HCT116 (cell line): ENCODE measurements around the gene RSPH6A. TPM values are rescaled to one million over a fixed set of nuclear protein-coding genes. Genes with fewer than 3 reads are reported as not detected.

Source experiments
- ATAC-seq: fragments of 200-7000 bp; cut with Tn5 transposase; 2 replicates; pipeline ENCODE4 v1.9.1; 2020; ENCODE audit warnings: mild to moderate bottlenecking, moderate library complexity
- BruUV-seq: library from RNA; stranded (reverse); fragments of 400-500 nt; replicated peaks from 2 replicates; lab custom pipeline; 2021; lab: Mats Ljungman, UMichigan
- CTCF ChIA-PET: fragments of 300-600 bp; sonication (Branson Sonifier 250); formaldehyde crosslinking; loops from one replicate; lab custom pipeline; 2021; ENCODE audit warnings: antibody characterized with exemption; lab: Charles Lee
- POLR2A ChIA-PET: fragments of 300-600, 350-600 bp; sonication (Branson Sonifier 250); formaldehyde crosslinking; loops from one replicate; lab custom pipeline; 2021; ENCODE audit warnings: antibody characterized with exemption; lab: Charles Lee
- RAD21 ChIA-PET, 2 experiments: fragments of 300-600 bp; sonication (Branson Sonifier 250); formaldehyde crosslinking; loops; one replicate each; lab custom pipeline; 2023; ENCODE audit warnings: low total read pairs in 2 of 2; ENCODE audit not compliant: uncharacterized antibody in 2 of 2, unreplicated experiment in 2 of 2, low non-redundant PET in 1 of 2; lab: Charles Lee
- DNase-seq: peaks from one replicate; pipeline ENCODE4 v3.0.0-alpha.2; 2010; ENCODE audit warnings: low read depth, low spot score
- H2AFZ ChIP-seq: fragments of 200-600 bp; shearing (Covaris generic), sonication (generic); 2 replicates; pipeline ENCODE4 v1.6.1; 2017; ENCODE audit warnings: low read depth, mixed run types, mixed read lengths, antibody characterized with exemption, low read length; ENCODE audit not compliant: poor library complexity, severe bottlenecking
- H3K27ac ChIP-seq: 2 replicates; pipeline ENCODE4 v1.5.1; 2012; ENCODE audit warnings: low read depth, low read length
- H3K27me3 ChIP-seq: fragments of 200-600 bp; sonication (generic); 2 replicates; pipeline ENCODE4 v1.6.1; 2016; ENCODE audit warnings: mixed run types, low read length, mixed read lengths; ENCODE audit not compliant: insufficient read depth
- H3K36me3 ChIP-seq, 2 experiments: fragments of 200-500 bp in 1 of 2; fragments of 200-600 bp in 1 of 2; sonication (Bioruptor generic) in 1 of 2; sonication (generic) in 1 of 2; 2 replicates each; pipeline versions ENCODE4 v1.5.1 to v1.6.1; 2014 to 2016; ENCODE audit warnings: low read length in 2 of 2, inconsistent platforms in 1 of 2, mixed read lengths in 1 of 2, mixed run types in 1 of 2; ENCODE audit not compliant: insufficient read depth in 2 of 2, control insufficient read depth in 1 of 2
- H3K4me1 ChIP-seq, 2 experiments: fragments of 200-600 bp in 1 of 2; sonication (generic) in 1 of 2; 2 replicates each; pipeline versions ENCODE4 v1.5.1 to v1.6.1; 2012 to 2017; ENCODE audit warnings: low read length in 2 of 2, inconsistent platforms in 1 of 2, mild to moderate bottlenecking in 1 of 2, mixed read lengths in 1 of 2, mixed run types in 1 of 2, moderate library complexity in 1 of 2; ENCODE audit not compliant: insufficient read depth in 2 of 2, control insufficient read depth in 1 of 2
- H3K4me2 ChIP-seq: fragments of 200-600 bp; sonication (generic); 2 replicates; pipeline ENCODE4 v1.6.1; 2017; ENCODE audit warnings: mixed run types, low read length, mixed read lengths
- H3K4me3 ChIP-seq, 2 experiments: fragments of 200-600 bp in 1 of 2; sonication (generic) in 1 of 2; replicated peaks in 1 of 2; 2 replicates each; pipeline ENCODE4 v1.5.1; 2011 to 2016; ENCODE audit warnings: low read length in 2 of 2, control low read depth in 1 of 2, low read depth in 1 of 2, mild to moderate bottlenecking in 1 of 2, mixed read lengths in 1 of 2, mixed run types in 1 of 2
- H3K79me2 ChIP-seq: fragments of 200-600 bp; sonication (generic); 2 replicates; pipeline ENCODE4 v1.6.1; 2017; ENCODE audit warnings: mild to moderate bottlenecking, mixed run types, low read length, moderate library complexity, mixed read lengths; ENCODE audit not compliant: insufficient read depth
- H3K9ac ChIP-seq: fragments of 200-600 bp; sonication (generic); 2 replicates; pipeline ENCODE4 v1.6.1; 2016; ENCODE audit warnings: low read length, mixed read lengths
- H3K9me2 ChIP-seq: fragments of 200-600 bp; sonication (generic), shearing (Covaris generic); 2 replicates; pipeline ENCODE4 v1.6.1; 2017; ENCODE audit warnings: mixed run types, mild to moderate bottlenecking, moderate library complexity; ENCODE audit not compliant: insufficient read depth
- H3K9me3 ChIP-seq, 2 experiments: fragments of 200-500 bp in 1 of 2; fragments of 200-600 bp in 1 of 2; sonication (Bioruptor generic) in 1 of 2; sonication (generic) in 1 of 2; 2 replicates each; pipeline ENCODE4 v1.6.1; 2014 to 2017; ENCODE audit warnings: low read length in 2 of 2, mixed read lengths in 2 of 2, inconsistent platforms in 1 of 2, low read depth in 1 of 2, mild to moderate bottlenecking in 1 of 2, mixed run types in 1 of 2, moderate library complexity in 1 of 2; ENCODE audit not compliant: control insufficient read depth in 1 of 2, insufficient read depth in 1 of 2
- H4K20me1 ChIP-seq: fragments of 200-600 bp; sonication (generic), shearing (Covaris generic); 2 replicates; pipeline ENCODE4 v1.6.1; 2017; ENCODE audit warnings: mixed run types, mild to moderate bottlenecking, moderate library complexity; ENCODE audit not compliant: insufficient read depth
- CEBPB ChIP-seq: IDR thresholded peaks from 2 replicates; pipeline ENCODE4 v1.6.1; 2012; ENCODE audit warnings: low read depth
- ELF1 ChIP-seq: IDR thresholded peaks from 2 replicates; pipeline ENCODE4 v1.6.1; 2012; ENCODE audit warnings: low read depth, borderline replicate concordance
- EZH2 ChIP-seq: fragments of 200-600 bp; sonication (generic); IDR thresholded peaks from 2 replicates; pipeline ENCODE4 v1.6.1; 2017; ENCODE audit warnings: antibody characterized with exemption, mixed run types
- SIN3A ChIP-seq: IDR thresholded peaks from 2 replicates; pipeline ENCODE4 v1.6.1; 2012; ENCODE audit warnings: low read depth
- SP1 ChIP-seq: IDR thresholded peaks from 2 replicates; pipeline ENCODE4 v1.6.1; 2012; ENCODE audit warnings: low read depth
- SRF ChIP-seq: IDR thresholded peaks from 2 replicates; pipeline ENCODE4 v1.6.1; 2012; ENCODE audit warnings: low read depth
- intact Hi-C: fragments of 100-400 bp; cut with micrococcal nuclease; formaldehyde crosslinking; loops from 2 replicates; pipeline ENCODE4 v1.10.0; 2022
- total RNA-seq: library from RNA; stranded (reverse); gene quantifications from one replicate; pipeline ENCODE4 v1.2.1, GENCODE V29; 2021; ENCODE audit not compliant: unreplicated experiment

RSPH6A gene
- total RNA-seq, 1 experiment from 2014 or later = 0.57 TPM

DNA sequence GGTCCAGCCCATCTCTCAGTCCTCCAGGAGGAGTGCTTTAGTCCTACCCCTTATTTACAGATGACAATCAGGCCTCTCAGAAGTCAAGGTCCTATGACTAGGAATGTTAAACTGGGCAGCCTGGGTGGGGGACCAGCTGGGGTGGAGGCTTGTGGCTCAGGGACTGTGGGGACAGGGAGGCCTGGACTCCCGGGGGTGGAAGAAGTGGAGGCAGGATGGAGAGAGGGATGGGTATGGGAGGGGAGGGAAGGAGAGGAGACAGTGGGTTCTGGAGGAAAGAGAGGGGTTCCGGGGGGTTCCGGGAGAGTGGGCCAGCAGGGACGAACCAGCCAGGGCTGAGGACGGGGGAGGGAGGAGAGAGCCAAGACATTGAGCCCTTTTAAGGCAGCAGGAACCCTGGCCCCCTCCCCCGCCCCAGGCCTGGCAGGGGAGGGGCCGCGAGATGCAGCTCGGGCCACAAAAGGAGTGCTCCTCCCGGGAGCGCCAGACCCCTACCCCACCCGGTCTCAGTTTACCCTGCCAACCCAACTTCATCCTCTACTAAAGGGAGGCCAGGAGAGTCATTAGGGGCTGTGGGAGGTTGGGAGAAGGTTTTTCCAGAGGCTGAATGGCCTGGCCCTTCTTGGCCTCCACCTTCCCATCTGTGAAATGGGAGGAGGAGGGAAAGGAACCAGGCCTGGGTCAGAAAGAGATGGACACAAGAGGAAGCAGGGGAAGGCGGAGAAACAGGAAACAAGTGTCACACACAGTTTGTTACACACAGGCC lies 34.5 kb downstream of the RSPH6A start:
- ChIA-PET CTCF (interaction anchor here (1.5 to 3.5 kb wide), 2 partner anchors 11 to 19 kb away, joined by 5 to 36 read pairs; partner anchors contain the start of gene SIX5), POLR2A (interaction anchor here (5.1 kb wide), 1 partner anchor 11 kb away, joined by 50 read pairs; the partner anchor contains the start of gene SIX5), RAD21 (interaction anchor here in 1 of 2 experiments (2.1 kb wide), 1 partner anchor 11 kb away, joined by 9 read pairs; the partner anchor contains the start of gene SIX5)
- Histone ChIP-seq H3K4me1 (peaks cover 45 to 60% of the 10 kb centered on the region in 2 experiments), H3K27me3 (no peaks in the 10 kb centered on the region), H3K4me3 (peak overlapping the region in 1 of 2 experiments; percentile 54; a peak in 1 of 4 replicates), H4K20me1 (no peaks in the 10 kb centered on the region), H3K79me2 (no peaks in the 10 kb centered on the region), H3K4me2 (peak overlapping the region; percentile 84), H3K36me3 (peaks cover 0 to 10% of the 10 kb centered on the region in 2 experiments; a peak in 3 of 4 replicates), H3K27ac (peak overlapping the region; percentile 91), H3K9me2 (no peaks in the 10 kb centered on the region), H3K9me3 (no peaks in the 10 kb centered on the region), H3K9ac (peak overlapping the region; percentile 52), H2AFZ (no peak overlapping the region)
- ATAC-seq (no peak), DNase-seq (no peak)
- no TSS peak for BruUV-seq
- intact Hi-C loops = no loop called here
- TF ChIP-seq EZH2 (no peak), SP1 (no peak), ELF1 (no peak), CEBPB (no peak), SIN3A (no peak)

DNA sequence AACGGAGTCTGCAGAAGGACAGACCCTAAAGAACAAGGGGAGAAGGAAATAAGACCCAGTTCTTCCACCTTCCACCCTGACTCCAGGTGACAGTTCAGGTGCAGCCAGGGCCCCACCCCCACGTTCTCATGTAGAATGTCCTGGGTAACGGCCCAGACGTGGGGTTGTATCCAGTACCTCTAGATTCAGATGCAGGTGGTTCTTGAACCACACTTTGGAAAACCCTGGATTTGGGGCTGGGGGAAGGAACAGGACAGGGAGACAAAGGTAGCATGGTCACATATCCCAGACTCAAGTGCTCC lies 35.0 kb downstream of the RSPH6A start:
- no peaks in the 10 kb centered on the region for H3K9me2 ChIP-seq
- ChIA-PET POLR2A (interaction anchor here (0.7 to 5.1 kb wide), 2 partner anchors 11 to 35 kb away, joined by 3 to 50 read pairs; partner anchors contain the start of gene SIX5), CTCF (interaction anchor here (2.2 to 3.5 kb wide), 2 partner anchors 10 to 11 kb away, joined by 36 to 71 read pairs; partner anchors contain the start of gene SIX5)
- no peaks in the 10 kb centered on the region for H3K79me2 ChIP-seq
- H3K4me3 ChIP-seq = 0 out of 4 replicates have a peak overlapping the region, but pooled peaks of 1 of the 2 experiments have one; percentile 26
- no peak for ATAC-seq
- H2AFZ ChIP-seq = no peak overlapping the region
- intact Hi-C loops = no loop called here
- no peak for DNase-seq
- no TSS peak for BruUV-seq
- H3K36me3 ChIP-seq = peaks cover 0 to 10% of the 10 kb centered on the region in 2 experiments; a peak in 3 of 4 replicates
- TF ChIP-seq SRF = no peak
- TF ChIP-seq, all 23 proteins: peak for 0
- H3K27me3 ChIP-seq = no peaks in the 10 kb centered on the region
- H3K27ac ChIP-seq = peak overlapping the region; percentile 91
- RAD21 ChIA-PET = no interaction called here
- no peaks in the 10 kb centered on the region for H3K9me3 ChIP-seq
- peak overlapping the region; percentile 84 for H3K4me2 ChIP-seq
- H4K20me1 ChIP-seq = no peaks in the 10 kb centered on the region
- H3K4me1 ChIP-seq = peaks cover 45 to 60% of the 10 kb centered on the region in 2 experiments
- peak overlapping the region; percentile 52 for H3K9ac ChIP-seq
